Type B pancreatic cell (in vitro differentiated cells): Measurements from ENCODE around the gene DHX40. TPM values are rescaled to one million over a fixed set of nuclear protein-coding genes. Genes with fewer than 3 reads are reported as not detected.

ENCODE experiments used
- DNase-seq: peaks from one replicate; pipeline ENCODE4 v3.0.0; 2021; ENCODE audit warnings: mixed read lengths; ENCODE audit not compliant: unreplicated experiment; ENCODE audit errors: extremely low spot score
- H3K27ac Mint-ChIP-seq: 2 replicates; pipeline ENCODE4 v1.8.0; 2021; ENCODE audit warnings: mild to moderate bottlenecking, mixed read lengths
- H3K27me3 Mint-ChIP-seq: 2 replicates; pipeline ENCODE4 v1.8.0; 2021; ENCODE audit warnings: mixed read lengths
- H3K36me3 Mint-ChIP-seq: 2 replicates; pipeline ENCODE4 v1.8.0; 2021; ENCODE audit warnings: mixed read lengths
- H3K4me1 Mint-ChIP-seq: one replicate; pipeline ENCODE4 v1.8.0; 2021; ENCODE audit warnings: mixed read lengths; ENCODE audit not compliant: unreplicated experiment
- H3K4me3 Mint-ChIP-seq: 2 replicates; pipeline ENCODE4 v1.8.0; 2021; ENCODE audit warnings: mild to moderate bottlenecking, mixed read lengths
- H3K9me3 Mint-ChIP-seq: 2 replicates; pipeline ENCODE4 v1.8.0; 2021; ENCODE audit warnings: mixed read lengths
- CTCF ChIP-seq: fragments of 200-600 bp; sonication (generic); conservative IDR thresholded peaks from 2 replicates; pipeline ENCODE4 v1.5.0; 2021; ENCODE audit warnings: antibody characterized with exemption, mild to moderate bottlenecking
- total RNA-seq: library from RNA; stranded (reverse); gene quantifications from 2 replicates; pipeline ENCODE4 v1.2.1, GENCODE V29; 2021; ENCODE audit warnings: low replicate concordance

DHX40 gene
- total RNA-seq, 1 donor from 2014 or later, result 50.4 TPM

DNA sequence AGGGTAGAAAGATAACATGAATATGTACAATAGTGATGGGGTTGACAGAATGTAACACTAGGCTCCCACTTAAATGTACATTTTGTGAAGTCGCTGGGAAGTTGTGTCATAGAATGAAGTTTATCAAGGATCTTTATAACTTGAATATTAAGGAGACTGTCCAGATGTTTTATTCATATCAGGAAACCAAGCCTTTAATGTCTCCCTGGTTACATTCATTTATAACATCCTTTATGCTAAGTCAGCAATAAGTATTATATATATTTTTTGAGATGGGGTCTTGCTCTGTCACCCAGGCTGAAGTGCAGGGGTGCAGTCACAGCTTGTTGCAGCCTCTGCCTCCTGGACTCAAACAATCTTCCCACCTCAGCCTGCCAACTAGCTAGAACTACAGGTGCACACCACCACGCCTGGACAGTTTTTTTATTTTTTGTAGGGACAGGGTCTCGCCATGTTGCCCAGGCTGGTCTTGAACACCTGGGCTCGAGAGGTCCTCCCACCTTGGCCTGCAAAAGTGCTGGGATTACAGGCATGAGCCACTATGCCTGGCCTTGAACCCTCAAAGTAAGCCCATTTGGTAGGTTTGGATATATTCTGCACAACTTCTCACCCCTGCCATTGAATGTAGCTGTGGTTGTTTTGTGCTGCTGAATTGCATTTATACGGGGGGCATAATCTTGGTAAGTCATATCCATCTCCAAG, 68.4 kb downstream of the DHX40 start:
- no peak for DNase-seq
- Mint-ChIP-seq H3K27me3 (no peaks in the 10 kb centered on the region), H3K36me3 (peaks cover 13% of the 10 kb centered on the region), H3K4me1 (peaks cover 20% of the 10 kb centered on the region), H3K9me3 (no peaks in the 10 kb centered on the region), H3K4me3 (no peak overlapping the region), H3K27ac (peak overlapping the region; percentile 43)
- no peak for TF ChIP-seq CTCF

- Mint-ChIP-seq H3K9me3 (no peaks in the 10 kb centered on the region), H3K27ac (peak overlapping the region; percentile 65), H3K36me3 (peaks cover 13% of the 10 kb centered on the region), H3K4me3 (no peak overlapping the region), H3K27me3 (no peaks in the 10 kb centered on the region), H3K4me1 (peaks cover 24% of the 10 kb centered on the region)
- no peak for DNase-seq
- no peak for TF ChIP-seq CTCF
Observed at GRCh38 chr17:59634632-59635541, 69.5 kb downstream of the DHX40 start.

GRCh38 chr17:59637611-59638310, 72.4 kb downstream of the DHX40 start:
- DNase-seq, result no peak
- peaks cover 24% of the 10 kb centered on the region for H3K4me1 Mint-ChIP-seq
- no peaks in the 10 kb centered on the region for H3K9me3 Mint-ChIP-seq
- peaks cover 3% of the 10 kb centered on the region for H3K36me3 Mint-ChIP-seq
- no peaks in the 10 kb centered on the region for H3K27me3 Mint-ChIP-seq
- H3K4me3 Mint-ChIP-seq, result no peak overlapping the region
- H3K27ac Mint-ChIP-seq, result peak overlapping the region; percentile 68
- TF ChIP-seq CTCF, result no peak

DNA sequence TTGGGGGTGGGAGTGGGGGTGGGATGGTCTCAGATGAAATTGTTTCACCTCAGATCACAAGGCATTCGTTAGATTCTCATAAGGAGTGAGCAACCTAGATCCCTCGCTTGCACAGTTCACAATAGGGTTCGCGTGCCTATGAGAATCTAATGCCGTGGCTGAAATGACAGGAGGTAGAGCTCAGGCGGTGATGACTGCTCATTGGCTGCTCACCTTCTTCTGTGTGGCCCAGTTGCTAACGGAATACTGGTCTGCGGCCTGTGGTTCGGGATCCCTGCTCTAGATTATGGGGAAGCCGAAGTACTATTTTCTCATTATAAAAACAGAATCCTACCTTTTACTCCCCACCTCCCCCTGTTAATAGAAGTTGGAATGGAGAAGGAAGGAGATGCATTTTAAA, 73.1 kb downstream of the DHX40 start:
- H3K27me3 Mint-ChIP-seq, result no peaks in the 10 kb centered on the region
- H3K9me3 Mint-ChIP-seq, result no peaks in the 10 kb centered on the region
- peak overlapping the region; percentile 63 for H3K27ac Mint-ChIP-seq
- H3K36me3 Mint-ChIP-seq, result peaks cover 3% of the 10 kb centered on the region
- no peak for DNase-seq
- no peak for TF ChIP-seq CTCF
- no peak overlapping the region for H3K4me3 Mint-ChIP-seq
- peaks cover 27% of the 10 kb centered on the region for H3K4me1 Mint-ChIP-seq

DNA sequence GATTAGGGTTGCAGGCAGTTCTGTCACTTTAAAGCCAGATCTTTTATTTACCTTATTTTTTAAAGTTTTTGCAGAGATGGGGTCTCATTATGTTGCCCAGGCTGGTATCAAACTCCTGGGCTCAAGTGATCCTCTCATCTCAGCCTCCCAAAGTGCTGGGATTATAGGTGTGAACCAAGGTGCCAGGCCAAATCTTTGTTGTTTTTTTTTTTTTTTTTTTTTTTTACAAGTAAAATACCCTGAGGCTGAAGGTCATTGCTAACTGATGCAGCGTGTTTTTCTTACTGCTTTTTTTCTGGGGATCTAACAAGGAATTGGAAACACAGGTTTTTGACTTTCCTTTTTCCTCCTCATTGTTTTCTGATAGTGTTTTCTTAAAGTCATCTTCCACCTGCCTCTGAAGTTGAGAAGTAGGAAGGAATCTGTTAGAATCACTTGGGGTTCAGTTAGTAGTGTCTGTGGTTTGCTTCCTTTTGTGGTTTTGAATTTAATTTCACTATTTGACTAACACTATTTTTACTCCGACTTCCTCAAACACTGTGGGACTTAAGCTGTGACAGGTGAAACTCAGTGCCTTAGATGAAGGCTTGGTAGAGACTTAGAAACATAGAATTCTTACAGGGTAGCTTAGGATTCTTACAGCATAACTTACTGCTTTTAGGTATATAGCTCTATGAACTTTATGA, 76.5 kb downstream of the DHX40 start:
- peak overlapping the region; percentile 85 for H3K27ac Mint-ChIP-seq
- H3K36me3 Mint-ChIP-seq, result peaks cover 8% of the 10 kb centered on the region

More for the DNA sequence above, 76.5 kb downstream of the DHX40 start:
- Mint-ChIP-seq H3K9me3 (no peaks in the 10 kb centered on the region), H3K27me3 (no peaks in the 10 kb centered on the region), H3K4me1 (peaks cover 21% of the 10 kb centered on the region), H3K4me3 (peak overlapping the region; percentile 21)
- DNase-seq, result no peak
- TF ChIP-seq CTCF, result no peak
